SKM-1 treated with dmso at 0.1 percent for 144 hours (cell line): Measurements from ENCODE around the gene NAV3.

Experiments
- DNase-seq: peaks from one replicate; lab custom pipeline; 2025; ENCODE audit not compliant: unreplicated experiment; lab: John Stamatoyannopoulos, UW

NAV3 gene

GRCh38 chr12:78183824-78184223 is 353.1 kb downstream of the NAV3 start:
- DNase-seq: no peak

DNA sequence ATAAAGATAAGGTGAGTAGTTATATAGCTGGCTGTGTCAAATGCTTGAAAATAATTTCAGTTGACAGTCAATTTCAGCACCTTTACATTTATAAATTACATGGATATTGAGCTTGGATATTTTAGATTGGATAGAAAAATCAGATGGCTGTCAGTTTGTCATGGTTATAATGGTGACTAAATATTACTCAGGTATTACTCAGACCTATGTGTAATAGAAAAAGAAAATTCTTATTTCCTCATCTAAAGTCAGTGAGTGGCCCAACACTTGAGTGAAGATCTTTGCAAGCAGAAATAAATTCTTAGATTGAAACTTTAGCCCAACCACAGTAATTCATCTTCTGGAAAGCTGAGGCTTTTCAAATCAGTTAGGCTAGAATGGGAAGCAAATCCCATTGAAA is 354.4 kb downstream of the NAV3 start:
- DNase-seq: no peak

- DNase-seq: no peak
These were observed 355.0 kb downstream of the NAV3 start for GRCh38 chr12:78185651-78186050.

DNA sequence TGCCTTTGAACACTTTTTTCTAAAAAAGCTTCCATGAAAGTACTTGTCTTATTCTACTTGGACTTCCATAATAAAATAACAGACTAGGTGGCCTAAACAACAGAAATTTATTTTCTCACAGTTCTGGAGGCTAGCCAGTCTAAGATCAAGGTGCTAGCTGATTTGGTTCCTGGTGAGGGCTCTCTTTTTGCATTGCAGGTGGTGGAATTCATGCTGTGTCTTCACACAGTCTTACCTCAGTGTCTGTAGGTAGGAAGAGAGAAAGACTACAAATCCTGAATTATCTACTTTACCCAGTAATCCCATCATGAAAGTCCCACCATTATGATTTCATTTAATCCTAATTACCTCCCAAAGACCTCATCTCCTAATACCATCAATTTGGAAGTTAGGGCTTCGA is 356.0 kb downstream of the NAV3 start:
- no peak for DNase-seq

DNA sequence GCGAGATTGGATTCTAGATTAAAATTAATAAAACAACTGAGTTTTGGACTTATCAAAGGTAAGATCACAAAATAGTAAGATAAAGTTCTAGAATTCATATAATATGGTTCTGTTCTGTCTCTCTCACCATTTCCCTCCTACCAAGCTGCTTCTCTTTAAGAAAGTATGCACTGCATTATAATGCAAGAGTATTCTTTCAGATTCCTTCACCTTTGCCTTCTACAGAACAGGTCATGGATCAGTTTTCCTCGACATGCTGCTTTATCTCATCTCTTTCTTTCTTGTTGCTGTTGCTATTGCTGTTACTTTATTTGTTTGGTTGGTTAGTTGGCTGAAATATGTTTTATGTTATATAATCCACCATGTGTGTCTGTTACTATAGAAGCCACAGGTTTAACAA is 357.0 kb downstream of the NAV3 start:
- no peak for DNase-seq

DNA sequence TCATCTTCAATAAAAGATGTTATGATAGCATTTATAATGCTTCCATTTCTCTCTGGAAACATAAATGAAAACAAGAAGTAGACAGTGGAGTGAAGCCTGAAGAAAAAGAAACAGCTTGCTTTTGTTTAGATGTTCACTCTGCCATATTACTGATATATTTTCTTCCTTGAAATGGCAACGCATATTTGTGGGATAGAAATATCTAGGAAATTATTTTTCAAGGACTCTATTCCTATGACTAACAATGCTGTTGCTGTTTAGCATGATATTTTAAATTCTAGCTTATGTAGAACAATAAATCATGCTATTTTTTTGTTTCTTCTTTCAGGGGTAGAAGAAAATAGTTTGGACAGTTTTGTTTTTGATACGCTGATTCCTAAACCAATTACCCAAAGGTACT is 359.0 kb downstream of the NAV3 start:
- DNase-seq: no peak

DNA sequence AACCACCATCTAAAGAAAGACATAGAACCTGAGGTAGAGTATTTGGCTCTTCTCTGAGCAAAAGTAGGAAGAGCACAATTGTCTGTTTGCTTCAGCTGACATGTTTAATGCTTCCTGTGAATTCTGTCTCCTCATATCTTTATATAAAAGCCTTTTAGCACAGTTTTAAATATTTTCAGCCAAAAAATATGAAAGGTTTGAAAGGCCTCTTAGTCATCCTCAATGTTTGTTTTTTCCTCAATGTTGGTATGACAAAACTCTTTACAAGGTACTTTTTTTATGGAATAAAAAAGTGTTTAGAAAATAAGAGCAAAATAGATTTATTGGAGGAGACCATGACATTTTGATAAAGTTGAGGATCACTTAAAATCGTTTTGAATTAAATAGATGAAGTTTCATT is 360.9 kb downstream of the NAV3 start:
- DNase-seq: no peak

DNA sequence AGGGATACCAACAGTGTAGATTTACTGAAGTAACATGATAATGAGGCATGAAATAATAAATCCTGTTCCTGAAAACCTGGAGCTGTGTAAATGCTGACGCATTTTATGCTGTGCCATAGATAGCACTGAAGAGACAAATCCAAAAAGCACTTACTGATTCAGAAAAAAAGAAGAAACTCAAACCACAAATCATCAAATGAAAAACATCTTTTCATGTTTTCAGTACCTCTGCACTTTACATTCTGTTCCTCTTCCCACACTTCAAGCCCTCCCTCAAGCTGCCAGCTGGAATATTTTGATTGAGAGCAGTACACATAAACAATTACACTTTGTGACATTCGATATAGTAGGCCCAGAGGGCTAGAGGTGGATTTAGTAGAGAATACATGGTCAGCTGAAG is 362.3 kb downstream of the NAV3 start:
- no peak for DNase-seq

DNA sequence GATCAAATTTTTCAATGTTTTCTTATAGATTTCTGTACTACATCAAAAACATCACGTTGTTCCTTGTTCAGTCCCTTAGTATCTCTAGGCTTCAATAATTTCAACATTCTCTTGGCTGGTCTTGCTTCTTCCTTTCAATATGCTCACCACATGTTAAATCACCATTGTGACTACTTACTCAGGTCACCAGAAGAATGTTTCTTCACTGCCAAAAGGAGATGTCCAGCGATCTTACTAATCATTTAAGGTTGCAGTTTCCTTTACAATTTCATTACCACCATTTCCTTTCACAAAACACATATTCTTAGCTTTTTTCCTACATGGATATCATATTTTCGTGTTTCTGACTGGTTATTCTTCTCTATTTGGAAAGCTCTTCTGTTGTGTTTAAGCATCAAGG is 363.8 kb downstream of the NAV3 start:
- no peak for DNase-seq

- DNase-seq: no peak
These were observed 368.2 kb downstream of the NAV3 start for GRCh38 chr12:78198896-78199295.

DNA sequence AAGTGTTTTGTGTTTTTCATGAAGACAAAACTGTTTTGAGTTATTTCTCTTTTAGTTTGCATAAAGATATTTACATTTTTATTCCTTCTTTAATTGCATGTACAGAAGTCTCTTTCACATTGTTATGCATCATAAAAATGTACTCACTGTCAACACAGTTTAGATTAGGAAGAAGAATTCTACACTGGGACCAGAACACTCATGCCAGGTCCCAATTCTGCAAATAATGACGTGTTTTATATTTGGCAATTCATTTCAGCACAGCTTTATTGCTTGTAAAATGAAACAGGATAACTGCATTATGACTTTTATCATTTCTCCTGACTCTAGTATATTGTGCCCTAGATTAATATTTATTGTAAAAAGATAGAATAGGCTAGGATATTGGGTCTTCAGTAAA is 369.2 kb downstream of the NAV3 start:
- no peak for DNase-seq

DNA sequence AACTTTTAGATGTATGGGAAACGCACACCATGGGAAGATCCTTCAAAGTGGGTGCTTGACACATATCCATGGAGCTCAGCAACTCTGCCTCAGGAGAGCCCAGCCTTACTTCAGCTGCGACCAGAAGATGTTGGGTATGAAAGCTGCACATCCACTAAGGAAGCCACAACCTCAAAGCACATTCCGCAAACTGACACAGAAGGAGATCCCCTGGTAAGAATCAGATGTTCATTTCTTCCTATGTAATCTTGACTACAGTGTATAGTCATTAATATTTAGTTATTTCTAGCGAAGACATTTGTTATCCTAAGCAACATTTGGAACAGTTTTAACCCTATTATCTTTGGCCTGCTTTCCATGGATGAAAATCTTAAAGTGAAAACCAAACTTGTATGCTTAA is 374.2 kb downstream of the NAV3 start:
- no peak for DNase-seq

GRCh38 chr12:78208092-78208491 is 377.4 kb downstream of the NAV3 start:
- no peak for DNase-seq

DNA sequence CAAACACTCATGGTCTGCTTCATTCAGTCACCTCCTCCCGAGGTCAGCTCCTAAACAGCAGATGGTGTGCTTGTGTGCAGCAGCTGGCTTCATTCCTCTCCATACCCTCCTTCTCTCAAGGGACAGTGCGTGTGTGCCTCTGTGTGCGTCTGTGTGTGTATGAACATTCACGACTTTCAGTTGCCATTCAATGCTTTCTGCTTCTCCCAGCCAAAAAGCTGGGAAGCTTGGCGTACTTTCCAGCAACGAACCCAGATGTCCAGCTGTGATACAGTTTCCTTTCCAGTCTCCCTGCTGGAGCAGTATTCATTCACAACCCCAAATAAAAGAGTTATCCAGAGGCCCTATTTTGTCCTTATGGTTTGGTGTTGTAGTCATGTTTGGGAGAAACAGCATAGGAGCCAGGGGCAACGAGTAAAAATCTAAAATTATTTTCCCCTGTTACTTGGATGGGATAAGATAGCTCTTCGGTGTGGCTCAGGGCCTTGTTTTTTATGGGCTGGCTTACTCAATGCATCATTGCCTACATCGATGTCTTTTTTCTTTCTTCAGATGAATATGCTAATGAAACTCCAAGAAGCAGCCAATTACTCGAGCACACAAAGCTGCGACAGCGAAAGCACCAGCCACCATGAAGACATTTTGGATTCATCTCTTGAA is 379.3 kb downstream of the NAV3 start:
- no peak for DNase-seq

GRCh38 chr12:78210506-78210860 is 379.8 kb downstream of the NAV3 start:
- DNase-seq: no peak

- no peak for DNase-seq
These were observed 380.2 kb downstream of the NAV3 start for GRCh38 chr12:78210894-78211302.

DNA sequence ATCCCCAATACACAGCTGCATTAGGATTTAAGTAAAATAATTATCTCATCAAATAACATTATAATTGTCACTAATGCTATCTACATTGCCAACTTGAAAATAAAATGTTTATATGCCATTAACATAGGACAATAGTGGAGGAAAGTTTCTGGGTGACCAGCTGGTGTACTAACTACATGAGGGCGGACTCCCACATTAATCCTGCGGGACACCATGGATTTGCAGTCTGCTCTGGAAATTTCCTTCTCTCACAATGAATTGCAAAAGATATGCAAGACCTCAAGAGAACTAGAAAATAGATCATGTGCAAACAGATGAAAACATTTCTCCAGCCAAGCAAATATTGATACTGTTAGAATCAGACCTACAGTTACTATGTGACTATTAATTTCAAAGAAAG is 390.1 kb downstream of the NAV3 start:
- no peak for DNase-seq

DNA sequence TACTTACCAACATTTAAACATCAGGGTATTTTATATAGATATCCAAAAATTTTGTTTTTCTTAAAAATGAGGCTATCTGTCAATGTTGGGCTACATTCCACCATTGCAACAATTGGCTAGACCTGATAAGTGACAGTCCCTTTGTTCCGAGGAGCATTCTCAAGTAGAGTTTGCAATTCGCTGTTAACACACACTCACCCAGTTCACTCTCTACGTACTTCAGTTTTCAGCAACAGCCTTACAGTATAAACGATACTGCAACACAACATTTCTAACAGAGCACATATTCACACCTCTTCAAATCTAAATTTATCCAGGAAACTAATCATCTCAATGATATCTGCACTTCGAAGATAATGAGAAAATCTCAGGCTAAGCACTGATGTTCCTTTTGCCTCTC is 393.5 kb downstream of the NAV3 start:
- no peak for DNase-seq

GRCh38 chr12:78226763-78227162 is 396.1 kb downstream of the NAV3 start:
- DNase-seq: no peak

- no peak for DNase-seq
These were observed 399.0 kb downstream of the NAV3 start for GRCh38 chr12:78229591-78230101.

- DNase-seq: no peak
These were observed 402.1 kb downstream of the NAV3 start for GRCh38 chr12:78232756-78233155.

GRCh38 chr12:78236264-78236663 is 405.6 kb downstream of the NAV3 start:
- no peak for DNase-seq

- DNase-seq: no peak
These were observed 408.9 kb downstream of the NAV3 start for GRCh38 chr12:78239544-78239943.
